CD4-positive, alpha-beta T cell treated with Interleukin-10 for 1 hour (primary cell): ENCODE results near the gene SETDB1.
A peak's percentile ranks its signal among the peaks of the same experiment; 100 is the strongest.

Source experiments
- DNase-seq: peaks from one replicate; pipeline ENCODE4 v3.0.0-alpha.2; 2020

Gene SETDB1

DNA sequence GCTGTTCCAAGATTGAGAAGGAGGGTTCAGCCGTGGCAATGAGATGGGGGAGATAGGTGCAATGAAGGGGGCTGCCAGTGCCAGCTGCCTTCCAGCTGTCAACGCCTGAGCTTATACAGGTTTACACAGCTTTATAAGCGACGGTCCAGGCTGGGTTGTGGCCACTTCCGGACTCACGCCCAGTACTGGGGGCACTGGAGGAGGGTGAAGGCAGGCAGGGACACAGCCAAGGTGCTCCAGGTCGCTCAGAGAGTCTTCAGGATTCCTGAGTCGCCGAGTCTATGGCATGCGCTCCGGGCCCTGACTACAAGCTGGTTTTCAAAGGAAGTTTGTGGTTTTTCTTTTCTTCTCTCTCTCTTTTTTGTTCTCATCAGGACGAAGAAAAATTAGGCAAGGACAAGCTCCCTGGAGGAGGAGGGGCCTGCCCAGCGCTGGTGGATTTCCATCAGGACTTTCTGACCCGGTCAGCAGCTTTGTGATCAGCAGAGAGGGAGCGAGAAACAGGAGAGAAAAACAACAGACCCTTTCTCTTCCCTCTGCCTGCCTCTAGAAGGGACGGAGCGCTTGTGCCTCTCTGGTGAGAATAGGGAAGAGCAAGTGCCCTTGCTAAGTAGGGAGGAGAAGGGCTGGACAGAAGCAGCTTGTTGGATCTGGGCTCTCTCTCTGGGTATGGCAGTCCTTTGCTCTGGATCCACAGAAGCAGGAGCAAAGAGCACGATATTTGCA lies 80.3 kb downstream of the SETDB1 start, which contains the start of gene MINDY1:
TSS of gene MINDY1 (minus strand) at position 576 of the 726 bp plus-strand sequence. CDS start 4,285 bp downstream, outside the sequence.
- DNase-seq = peak; percentile 53

DNA sequence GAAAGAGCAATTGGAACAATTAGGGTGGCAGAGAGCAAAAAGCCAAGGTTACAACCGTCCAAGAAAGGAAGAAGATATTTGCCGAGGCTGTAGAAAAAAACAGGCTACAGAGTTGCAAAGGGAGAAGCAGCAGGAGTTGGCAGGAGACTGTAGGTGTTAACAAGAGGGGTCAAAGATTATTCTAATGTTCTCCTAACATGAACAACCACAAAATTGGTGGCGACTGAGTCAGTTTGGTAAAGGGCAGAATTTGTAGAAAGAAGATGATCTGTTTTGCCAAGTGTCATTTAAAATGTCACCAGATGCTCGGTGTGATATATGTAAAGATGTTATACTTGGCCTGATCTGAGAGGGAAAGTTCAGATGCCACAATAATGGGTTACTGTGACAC lies 81.7 kb downstream of the SETDB1 start:
- DNase-seq = no peak

DNA sequence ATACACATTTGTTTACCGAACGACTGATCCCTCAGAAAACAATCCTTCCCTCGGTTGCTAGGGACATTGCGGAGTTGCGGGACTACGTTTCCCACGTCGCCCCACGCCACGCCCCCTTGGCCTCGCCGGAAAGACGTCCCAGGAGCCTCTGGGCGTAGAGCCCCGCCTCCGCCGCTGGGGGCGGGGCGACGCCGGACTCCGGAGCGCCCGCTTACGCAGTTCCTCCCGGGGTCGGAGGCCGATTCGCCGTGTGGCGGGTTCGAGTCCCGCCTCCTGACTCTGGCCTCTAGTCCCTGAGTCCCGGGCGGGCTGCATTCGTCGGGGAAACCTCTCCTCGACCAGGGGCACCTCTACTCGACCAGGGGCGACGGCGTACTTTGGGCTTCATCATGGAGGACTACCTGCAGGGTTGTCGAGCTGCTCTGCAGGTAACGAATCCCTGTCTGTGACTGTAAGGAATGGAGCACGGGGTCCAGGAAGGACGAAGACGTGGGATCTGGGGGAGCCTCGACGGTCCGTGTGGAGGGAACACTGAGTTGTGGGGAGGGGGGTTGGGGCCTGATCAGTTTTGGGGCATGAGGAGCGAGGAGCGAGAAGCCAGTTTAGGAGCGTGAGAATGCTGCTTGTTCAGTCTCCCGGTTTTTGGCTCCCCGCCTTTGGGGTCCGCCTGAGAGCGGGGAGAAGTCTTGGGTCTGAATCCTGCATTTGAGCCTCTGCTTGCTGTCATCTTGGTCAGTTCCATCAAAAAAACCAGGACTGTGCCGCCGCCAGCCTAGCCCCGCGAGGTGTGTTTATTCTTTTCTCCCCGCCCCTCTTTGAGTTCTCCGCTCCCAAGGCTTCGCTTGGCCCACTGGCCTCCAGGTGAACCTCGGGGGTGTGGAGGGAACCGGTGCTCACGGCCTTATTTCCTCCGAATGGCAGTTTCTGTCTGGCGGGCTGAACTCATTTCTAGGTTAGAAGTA lies 82.4 kb downstream of the SETDB1 start, which contains the start of gene PRUNE1:
TSS of gene PRUNE1 (plus strand) at position 206 of the 962 bp plus-strand sequence. CDS start at position 390, 184 bp downstream.
- peak; percentile 99 for DNase-seq

DNA sequence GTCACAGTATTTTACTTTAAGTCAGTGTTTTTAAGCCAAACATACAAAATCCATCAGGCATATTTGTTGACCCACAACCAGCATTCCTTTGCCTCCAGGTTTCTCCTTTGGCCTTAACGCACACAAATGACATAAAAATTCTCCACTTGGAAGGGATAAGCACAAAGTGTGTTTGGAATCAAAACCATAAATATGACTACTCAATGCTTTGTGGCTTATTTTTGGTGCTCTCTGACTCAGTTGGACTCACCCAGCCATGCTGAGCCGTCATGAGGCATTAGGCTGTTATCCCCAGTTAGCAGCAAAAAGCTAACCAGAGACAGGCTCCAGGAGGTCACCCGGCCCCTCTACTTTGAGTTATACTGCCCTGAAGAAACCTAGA lies 83.0 kb downstream of the SETDB1 start:
- DNase-seq = no peak

DNA sequence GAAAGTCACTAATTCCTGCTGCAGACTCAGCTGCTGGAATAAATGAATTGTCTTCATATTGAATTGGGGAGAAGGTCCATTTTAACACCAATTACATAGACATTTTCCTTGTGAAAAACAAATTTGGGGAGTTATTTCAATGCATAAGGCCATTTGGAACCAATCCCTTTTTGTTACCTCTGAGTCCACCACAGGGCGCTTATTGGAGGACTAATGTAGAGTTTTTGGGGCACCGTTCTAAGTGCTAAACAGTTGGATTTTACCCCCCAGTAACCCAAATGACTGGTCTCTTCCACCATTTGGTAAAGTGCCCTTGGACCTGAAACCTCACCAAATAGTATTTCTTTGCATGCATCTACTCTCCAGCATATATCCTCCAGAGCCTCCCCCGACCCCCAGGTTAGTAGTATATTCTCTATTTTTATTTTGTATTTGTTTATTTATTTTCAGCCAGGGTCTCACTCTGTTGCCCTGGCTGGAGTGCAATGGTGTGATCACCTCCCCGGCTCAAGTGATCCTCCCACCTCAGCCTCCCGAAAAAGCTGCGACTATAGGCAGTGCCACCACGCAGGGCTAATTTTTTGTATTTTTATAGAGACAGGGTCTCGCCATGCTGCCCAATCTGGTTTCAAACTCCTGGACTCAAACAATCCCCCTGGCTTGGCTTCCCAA lies 83.6 kb downstream of the SETDB1 start:
- no peak for DNase-seq

DNA sequence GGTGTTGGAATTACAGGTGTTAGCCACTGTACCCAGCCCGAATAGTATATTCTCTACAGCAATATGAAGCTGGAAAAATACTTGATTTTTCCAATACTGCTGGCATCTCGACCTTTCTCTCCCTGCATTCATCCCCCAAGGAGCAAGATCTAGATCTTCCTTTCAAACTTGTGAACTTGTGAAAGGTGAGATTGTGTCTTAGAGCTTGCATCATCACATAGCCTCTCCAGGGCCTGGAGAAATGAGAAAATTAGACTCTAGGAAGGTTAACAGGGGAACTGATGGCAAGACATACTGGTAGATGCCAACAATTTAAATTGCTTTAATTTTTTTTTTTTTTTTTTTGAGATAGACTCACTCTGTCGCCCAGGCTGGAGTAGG lies 84.2 kb downstream of the SETDB1 start:
- no peak for DNase-seq

DNA sequence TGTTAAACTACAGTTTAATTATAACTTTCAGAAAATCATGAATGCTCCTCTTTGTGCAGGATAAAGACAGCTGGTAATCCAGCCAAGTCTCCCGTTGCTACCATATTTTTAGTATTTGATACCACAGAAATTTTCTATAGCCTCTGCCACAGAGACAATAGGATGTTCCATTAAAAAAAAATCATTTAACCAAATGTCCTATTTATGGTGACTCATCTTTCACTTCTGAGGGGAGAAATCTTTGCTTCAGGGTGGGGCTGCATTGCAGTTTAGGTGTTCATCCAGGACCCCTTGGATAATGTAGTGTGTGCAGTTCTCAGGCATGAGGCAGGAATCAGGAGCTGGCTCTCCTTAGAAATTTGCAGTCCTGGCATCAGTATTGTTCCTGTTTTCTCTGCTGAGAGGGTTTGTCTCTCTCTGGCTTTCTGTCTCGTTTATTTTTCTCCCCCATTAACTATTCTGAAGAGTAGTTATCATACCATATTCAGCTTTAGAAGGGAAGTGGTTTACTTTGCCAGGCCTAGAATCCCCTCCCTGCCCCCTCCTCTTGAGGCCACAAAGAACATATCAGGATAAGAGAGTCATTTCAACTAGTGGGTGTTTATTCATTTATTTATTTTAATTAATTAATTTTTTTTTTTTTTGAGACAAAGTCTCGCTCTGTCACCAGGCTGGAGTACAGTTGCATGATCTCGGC lies 85.1 kb downstream of the SETDB1 start:
- no peak for DNase-seq

DNA sequence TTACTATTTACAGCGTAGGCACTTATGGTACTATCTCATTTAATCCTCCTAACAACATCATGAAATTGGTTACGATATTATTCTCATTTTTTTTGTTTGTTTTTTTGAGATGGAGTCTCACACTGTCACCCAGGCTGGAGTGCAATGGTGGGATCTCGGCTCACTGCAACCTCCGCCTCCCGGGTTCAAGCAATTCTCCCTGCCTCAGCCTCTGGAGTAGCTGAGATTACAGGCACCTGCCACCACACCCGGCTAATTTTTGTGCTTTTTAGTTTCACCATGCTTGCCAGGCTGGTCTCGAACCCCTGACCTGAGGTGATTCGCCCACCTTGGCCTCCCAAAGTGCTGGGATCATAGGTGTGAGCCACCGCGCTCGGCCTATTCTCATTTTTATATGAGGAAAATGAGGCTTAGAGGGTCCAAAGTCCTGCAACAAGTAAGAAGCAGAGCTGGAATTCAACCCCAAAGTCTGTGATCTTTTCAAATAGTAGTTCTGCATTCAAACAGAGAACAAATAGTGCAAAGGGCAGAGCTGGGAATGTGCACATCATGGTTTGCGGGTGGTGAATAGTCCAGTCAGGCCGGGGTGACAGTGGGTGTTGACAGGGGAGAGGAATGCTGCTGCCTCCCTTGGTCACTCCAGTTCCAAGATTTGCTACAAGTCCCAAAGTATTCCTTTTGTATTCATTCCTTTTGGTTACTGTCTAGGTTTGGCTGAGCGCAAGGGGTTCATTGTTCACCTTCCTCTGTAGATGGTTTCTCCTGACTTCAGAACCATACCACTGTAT lies 86.7 kb downstream of the SETDB1 start:
- DNase-seq = no peak

DNA sequence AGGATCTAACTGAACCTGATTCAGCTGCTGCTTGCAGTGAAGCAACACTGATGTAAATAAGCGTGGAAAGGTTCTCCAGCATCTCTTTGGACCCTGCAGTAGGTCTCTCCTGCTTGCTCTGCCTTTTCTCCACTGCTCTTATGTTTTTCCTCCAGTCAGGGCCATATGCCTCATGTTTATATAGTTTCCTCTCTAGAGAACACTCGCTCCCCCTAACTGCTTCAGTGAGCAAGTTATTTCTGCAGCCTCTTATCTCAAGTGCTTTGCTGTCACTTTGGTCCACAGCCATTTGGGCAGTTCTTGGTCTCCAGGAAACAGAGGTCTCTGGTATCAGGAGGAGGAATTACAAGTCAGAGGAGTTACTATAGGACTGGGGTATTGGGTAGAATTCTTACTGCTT lies 87.4 kb downstream of the SETDB1 start:
- no peak for DNase-seq
